Skeletal muscle satellite cell (primary cell): Measurements from ENCODE around the gene GPC6.

ENCODE experiments used
- H3K27me3 ChIP-seq: 2 replicates; pipeline ENCODE4 v1.7.0; 2013; ENCODE audit warnings: low read length; ENCODE audit not compliant: control insufficient read depth, insufficient read depth
- H3K36me3 ChIP-seq: 2 replicates; pipeline ENCODE4 v1.7.0; 2013; ENCODE audit warnings: mild to moderate bottlenecking, control low read depth, low read length; ENCODE audit not compliant: insufficient read depth
- H3K4me1 ChIP-seq: 2 replicates; pipeline ENCODE4 v1.7.0; 2013; ENCODE audit warnings: low read length; ENCODE audit not compliant: control insufficient read depth, insufficient read depth
- H3K4me2 ChIP-seq: 2 replicates; pipeline ENCODE4 v1.7.0; 2013; ENCODE audit warnings: mild to moderate bottlenecking, low read length
- H3K4me3 ChIP-seq: 2 replicates; pipeline ENCODE4 v1.7.0; 2013; ENCODE audit warnings: low read length
- H3K9ac ChIP-seq: 2 replicates; pipeline ENCODE4 v1.7.0; 2013; ENCODE audit warnings: mild to moderate bottlenecking, low read depth, low read length, moderate library complexity
- H3K9me3 ChIP-seq: replicated peaks from 2 replicates; pipeline ENCODE4 v1.7.0; 2013; ENCODE audit warnings: mild to moderate bottlenecking, control low read depth, low read length

GPC6 gene

DNA sequence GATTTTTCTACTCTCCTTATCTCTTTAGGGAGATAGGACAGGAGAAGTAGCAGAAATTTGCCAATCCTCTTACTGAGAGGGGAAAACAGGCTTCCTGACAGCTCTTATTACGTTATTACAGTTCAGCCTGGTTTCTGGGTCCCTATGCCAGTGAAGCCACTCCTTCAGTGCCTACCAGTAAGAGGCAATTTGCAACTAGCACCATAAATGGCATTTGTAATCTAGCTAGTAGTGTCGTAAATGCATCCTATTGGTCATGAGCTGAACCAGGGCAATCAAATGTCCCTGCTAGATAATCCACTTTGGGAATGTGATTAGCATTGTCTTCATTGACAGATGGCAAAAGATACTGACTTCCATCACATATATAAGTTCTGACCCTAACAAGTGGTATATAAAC, 824.1 kb downstream of the GPC6 start:
- no peak overlapping the region for H3K9ac ChIP-seq
- H3K4me2 ChIP-seq, result no peak overlapping the region
- H3K27me3 ChIP-seq, result no peaks in the 10 kb centered on the region
- no peaks in the 10 kb centered on the region for H3K4me1 ChIP-seq
- H3K9me3 ChIP-seq, result no peaks in the 10 kb centered on the region
- H3K36me3 ChIP-seq, result no peaks in the 10 kb centered on the region
- H3K4me3 ChIP-seq, result no peak overlapping the region

DNA sequence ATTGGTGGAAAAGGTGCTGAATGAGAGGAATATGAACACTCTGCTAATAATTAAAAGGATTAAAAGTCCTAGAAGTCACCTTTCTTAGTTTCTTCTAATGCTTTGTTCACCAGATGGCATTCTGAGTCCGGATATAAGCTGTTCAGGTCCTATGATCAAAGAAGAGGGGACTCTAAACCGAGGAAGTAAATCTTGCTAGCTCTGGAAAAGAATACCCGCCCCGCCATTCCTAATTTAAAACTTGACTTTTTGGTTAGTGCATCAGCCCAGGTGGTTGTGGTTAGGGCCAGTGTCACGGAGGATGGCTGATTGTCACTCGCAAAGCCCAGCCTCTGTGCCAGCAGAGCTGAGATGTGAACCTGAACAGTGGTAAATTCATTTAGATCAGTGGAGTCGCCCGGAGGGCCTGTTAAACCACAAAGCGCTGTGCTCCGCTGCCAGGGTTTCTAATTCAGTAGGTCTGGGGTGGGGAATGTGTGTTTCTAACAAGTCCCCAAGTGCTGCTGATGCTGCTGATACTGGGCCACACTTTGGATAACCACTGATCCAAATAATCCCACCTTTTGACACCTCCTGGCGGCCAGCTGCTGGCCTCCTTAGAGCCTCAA, 827.5 kb downstream of the GPC6 start:
- no peaks in the 10 kb centered on the region for H3K27me3 ChIP-seq
- H3K4me3 ChIP-seq, result no peak overlapping the region
- no peaks in the 10 kb centered on the region for H3K36me3 ChIP-seq
- H3K9me3 ChIP-seq, result no peaks in the 10 kb centered on the region
- no peaks in the 10 kb centered on the region for H3K4me1 ChIP-seq
- no peak overlapping the region for H3K4me2 ChIP-seq
- H3K9ac ChIP-seq, result no peak overlapping the region

DNA sequence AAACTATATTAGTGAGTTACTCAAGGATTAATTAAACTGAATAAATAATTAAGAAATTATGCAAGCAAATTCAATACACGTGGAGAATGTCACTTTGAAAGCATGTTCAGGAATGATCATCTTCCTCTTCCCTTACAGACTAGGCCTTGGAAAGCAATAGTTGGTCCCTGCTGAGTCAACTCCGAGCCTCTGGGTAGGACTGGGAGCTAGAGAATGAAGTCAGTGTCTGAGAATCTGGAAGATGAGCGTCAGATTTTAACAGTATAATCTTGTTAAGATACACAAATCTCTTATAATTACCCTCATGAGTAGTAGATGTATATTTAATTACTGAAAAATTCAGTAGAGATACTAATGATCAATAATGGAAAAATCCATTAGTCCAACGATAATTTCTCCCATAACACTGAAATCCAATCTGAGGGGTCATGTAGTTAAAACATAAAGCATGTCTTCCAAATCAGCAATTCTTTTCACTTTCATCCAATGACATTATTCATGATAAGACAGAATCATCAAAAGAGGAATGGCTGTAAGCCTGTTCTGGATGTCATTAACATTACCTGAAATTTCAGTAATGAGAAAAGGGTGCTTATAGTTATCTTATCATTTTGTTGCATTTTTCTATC, 829.9 kb downstream of the GPC6 start:
- H3K9me3 ChIP-seq, result no peaks in the 10 kb centered on the region

DNA sequence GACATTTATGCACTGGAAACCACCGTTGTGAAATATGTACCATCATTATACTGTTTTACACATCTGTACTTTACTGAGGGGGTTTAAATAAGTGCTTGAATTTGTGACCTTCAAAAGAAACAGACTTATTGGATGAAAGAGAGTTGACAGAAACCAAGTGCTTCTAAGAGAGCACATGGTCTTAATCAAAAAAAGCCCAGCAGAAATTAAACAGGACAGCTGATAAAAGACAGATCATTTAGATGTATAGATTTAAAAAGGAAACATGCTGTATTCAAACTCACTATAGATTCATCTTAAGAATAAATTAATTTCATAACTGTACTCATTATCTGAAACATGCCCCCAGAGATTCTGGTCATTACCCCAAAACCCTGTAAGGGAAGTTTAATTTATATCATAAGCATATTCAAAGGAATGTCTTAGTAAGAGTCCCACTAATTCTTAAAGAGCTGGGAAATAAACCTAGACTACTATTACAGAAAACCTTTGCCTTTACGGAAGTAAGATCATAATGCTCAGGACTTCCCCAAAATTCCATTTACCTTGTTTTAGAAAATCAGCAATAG, 831.1 kb downstream of the GPC6 start:
- Histone ChIP-seq H3K4me1 (peaks cover 8% of the 10 kb centered on the region), H3K36me3 (no peaks in the 10 kb centered on the region), H3K9me3 (no peaks in the 10 kb centered on the region), H3K27me3 (no peaks in the 10 kb centered on the region), H3K4me3 (no peak overlapping the region), H3K4me2 (no peak overlapping the region), H3K9ac (no peak overlapping the region)

More for the DNA sequence above, 829.9 kb downstream of the GPC6 start:
- no peak overlapping the region for H3K4me2 ChIP-seq
- H3K4me3 ChIP-seq, result no peak overlapping the region
- no peaks in the 10 kb centered on the region for H3K36me3 ChIP-seq
- H3K4me1 ChIP-seq, result peaks cover 5% of the 10 kb centered on the region
- no peaks in the 10 kb centered on the region for H3K27me3 ChIP-seq
- no peak overlapping the region for H3K9ac ChIP-seq

DNA sequence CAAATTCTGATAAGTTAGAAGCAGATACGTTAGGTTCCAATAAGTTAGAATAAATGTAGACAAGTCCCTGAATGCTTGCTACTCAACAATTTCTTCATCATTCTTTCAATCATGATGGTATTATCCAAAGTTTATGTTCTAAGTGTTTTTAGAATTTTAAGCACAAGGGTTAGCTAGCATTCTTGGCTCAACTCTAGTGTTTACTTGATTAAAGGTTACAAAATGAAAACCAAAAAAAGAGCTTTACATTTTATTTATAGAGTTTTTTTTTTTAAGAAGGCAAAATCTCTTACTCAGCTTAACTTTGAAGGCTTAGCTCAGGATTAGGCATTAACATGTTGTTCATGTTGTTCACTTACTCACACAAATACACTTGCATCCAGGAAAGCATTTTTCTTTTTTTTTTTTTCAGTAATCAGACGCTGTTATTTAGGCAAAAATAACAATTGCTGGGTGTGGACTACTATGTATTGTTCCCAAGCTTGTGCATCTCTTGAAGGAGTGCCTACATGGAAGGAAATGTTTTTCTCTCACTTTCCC, 832.3 kb downstream of the GPC6 start:
- Histone ChIP-seq H3K27me3 (no peaks in the 10 kb centered on the region), H3K9me3 (no peaks in the 10 kb centered on the region), H3K4me1 (peaks cover 18% of the 10 kb centered on the region), H3K9ac (no peak overlapping the region), H3K4me3 (no peak overlapping the region), H3K36me3 (no peaks in the 10 kb centered on the region), H3K4me2 (no peak overlapping the region)

DNA sequence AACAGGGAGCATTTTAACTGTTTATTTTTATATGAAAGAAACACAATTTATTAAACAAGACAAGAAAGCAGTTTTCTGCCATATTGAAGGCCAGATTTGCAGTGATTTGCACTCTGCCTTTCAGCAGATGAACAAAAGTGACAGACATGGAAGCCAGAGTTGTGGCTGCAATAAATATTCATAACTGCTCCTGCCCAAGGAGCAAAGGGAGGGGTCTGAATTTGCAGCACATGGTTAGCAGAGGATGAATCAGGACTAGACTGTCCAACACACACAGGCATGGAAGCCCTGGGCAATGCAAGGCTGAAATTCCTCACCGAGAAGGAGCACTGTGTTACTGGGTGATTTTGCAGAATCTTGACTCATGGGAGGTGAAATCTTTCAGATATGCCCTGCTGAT, 834.7 kb downstream of the GPC6 start:
- Histone ChIP-seq H3K9me3 (no peaks in the 10 kb centered on the region), H3K27me3 (no peaks in the 10 kb centered on the region), H3K4me1 (peaks cover 18% of the 10 kb centered on the region), H3K4me2 (no peak overlapping the region), H3K36me3 (no peaks in the 10 kb centered on the region), H3K9ac (no peak overlapping the region), H3K4me3 (no peak overlapping the region)

DNA sequence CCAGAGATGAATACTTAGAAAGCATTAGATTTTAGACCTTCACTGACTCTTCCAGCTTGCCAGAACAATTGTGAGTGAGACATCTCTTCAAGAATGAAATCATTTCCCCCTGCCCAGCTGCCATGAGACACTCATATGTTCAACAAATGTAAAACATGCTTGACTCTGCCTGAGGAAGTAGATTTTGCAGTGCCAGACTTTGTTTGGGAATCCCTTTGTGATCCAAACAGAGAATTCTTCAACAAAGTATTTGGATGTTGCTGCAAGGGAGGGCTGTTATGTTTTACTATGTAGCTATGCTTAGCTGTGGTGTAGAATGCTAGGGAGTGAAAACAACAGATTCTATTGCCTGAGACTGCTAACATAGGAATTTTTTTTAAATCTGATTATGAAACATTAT, 836.5 kb downstream of the GPC6 start:
- Histone ChIP-seq H3K27me3 (no peaks in the 10 kb centered on the region), H3K9ac (no peak overlapping the region), H3K4me1 (peaks cover 18% of the 10 kb centered on the region), H3K4me2 (no peak overlapping the region), H3K4me3 (no peak overlapping the region), H3K9me3 (no peaks in the 10 kb centered on the region), H3K36me3 (no peaks in the 10 kb centered on the region)

DNA sequence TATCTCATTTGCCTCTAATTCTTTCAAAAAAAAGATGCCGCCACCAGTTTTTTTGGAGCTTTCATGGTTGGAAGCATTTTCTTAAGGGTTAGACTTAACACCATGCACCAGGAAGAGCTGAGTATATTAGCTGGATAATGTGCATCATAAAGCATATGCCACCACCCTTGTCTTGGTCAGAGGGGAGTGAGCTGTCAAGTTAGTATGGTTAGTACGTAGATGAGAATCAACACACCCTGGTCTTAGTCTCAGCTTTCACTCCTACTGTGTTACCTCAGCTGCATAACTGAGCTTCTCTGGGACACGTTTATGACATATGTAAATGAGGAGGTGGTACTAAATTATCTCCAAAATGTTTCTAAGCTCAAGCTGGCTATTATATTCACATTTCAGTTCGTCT, 837.2 kb downstream of the GPC6 start:
- Histone ChIP-seq H3K4me3 (no peak overlapping the region), H3K27me3 (no peaks in the 10 kb centered on the region), H3K9me3 (no peaks in the 10 kb centered on the region), H3K4me1 (peaks cover 18% of the 10 kb centered on the region), H3K4me2 (no peak overlapping the region), H3K36me3 (no peaks in the 10 kb centered on the region), H3K9ac (no peak overlapping the region)

DNA sequence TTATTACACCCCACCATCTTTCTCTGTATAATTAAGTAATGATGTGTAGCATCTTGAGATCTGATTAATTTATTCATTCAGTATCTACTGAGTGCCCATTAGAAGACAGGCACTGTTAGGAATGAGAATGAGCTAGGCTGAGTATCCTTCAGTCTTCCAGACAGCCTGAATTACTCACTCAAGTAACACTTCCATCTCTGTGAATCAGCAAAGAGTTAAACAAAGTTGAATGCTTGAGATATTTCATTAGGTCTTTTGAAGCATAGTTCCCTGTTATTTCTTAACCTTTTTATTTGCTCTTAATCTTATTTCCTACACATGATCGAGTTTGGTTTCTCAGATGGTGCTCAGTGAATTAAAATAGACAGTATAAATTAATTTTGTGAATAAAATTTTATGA, 839.1 kb downstream of the GPC6 start:
- no peaks in the 10 kb centered on the region for H3K9me3 ChIP-seq
- H3K4me2 ChIP-seq, result no peak overlapping the region
- peaks cover 18% of the 10 kb centered on the region for H3K4me1 ChIP-seq
- no peak overlapping the region for H3K4me3 ChIP-seq
- no peaks in the 10 kb centered on the region for H3K36me3 ChIP-seq
- H3K27me3 ChIP-seq, result no peaks in the 10 kb centered on the region
- H3K9ac ChIP-seq, result no peak overlapping the region

DNA sequence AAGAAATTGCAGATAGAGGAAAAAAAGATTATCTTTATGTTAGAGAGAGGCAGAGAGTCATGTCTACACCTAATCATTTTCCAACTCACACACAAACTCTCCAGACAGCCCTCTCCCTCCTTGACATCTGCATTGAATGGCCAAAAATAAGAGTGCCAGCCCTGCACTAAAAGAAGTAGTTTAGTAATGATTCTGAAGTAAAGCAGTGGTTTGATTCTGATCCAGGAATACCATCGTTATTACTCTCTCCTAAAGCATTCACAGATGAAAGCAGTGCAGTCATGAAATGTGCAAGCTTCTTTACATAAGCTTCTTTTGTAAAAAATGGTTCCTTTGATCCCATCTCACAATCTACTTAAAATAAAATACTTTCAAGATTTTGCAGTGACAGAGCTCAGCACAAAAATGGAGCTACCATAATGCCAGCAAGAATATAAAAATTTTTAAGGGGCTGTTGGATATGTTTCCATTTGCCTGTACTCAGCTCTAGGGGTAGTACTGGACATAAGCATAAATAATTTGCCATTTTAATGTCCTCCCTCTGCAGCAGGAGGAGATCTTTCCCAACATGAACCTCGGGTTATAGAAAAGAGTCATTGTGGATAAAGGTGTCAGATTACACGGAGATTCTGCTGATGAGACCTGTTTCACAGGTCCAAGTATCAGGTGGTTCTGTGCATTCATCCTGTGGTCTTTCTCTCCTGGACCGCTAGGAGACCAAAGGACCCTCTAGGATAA, 846.6 kb downstream of the GPC6 start:
- H3K4me3 ChIP-seq, result no peak overlapping the region
- peak overlapping the region; percentile 44 for H3K4me2 ChIP-seq
- no peaks in the 10 kb centered on the region for H3K9me3 ChIP-seq
- H3K4me1 ChIP-seq, result peaks cover 18% of the 10 kb centered on the region
- no peaks in the 10 kb centered on the region for H3K27me3 ChIP-seq
- no peaks in the 10 kb centered on the region for H3K36me3 ChIP-seq
- no peak overlapping the region for H3K9ac ChIP-seq

DNA sequence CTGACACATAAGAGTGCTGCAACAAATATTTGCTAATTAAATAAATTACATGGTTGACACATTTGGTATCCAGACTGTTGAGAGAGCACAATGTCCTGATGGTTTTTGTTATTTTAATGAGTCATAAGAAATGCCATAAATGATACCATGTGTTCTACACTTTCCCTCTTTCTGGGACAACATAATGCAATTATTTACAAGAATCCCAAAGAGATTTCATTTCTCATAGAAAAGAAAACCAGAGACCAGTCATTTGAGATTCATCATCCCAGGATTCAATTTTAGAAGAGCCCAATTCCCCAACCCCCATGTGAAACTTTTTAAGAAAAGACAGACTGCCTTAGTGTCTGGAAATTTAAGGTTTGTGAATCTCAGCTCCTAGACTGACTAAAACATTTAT, 853.3 kb downstream of the GPC6 start:
- H3K4me2 ChIP-seq, result no peak overlapping the region
- H3K9me3 ChIP-seq, result no peaks in the 10 kb centered on the region
- H3K36me3 ChIP-seq, result no peaks in the 10 kb centered on the region
- no peaks in the 10 kb centered on the region for H3K27me3 ChIP-seq
- peaks cover 15% of the 10 kb centered on the region for H3K4me1 ChIP-seq
- H3K4me3 ChIP-seq, result no peak overlapping the region
- H3K9ac ChIP-seq, result no peak overlapping the region
